Hepatocyte (in vitro differentiated cells): ENCODE measurements around the gene SLC27A3. TPM values are rescaled to one million over a fixed set of nuclear protein-coding genes. Genes with fewer than 3 reads are reported as not detected.

Experiments used
- DNase-seq: peaks from one replicate; pipeline ENCODE4 v3.0.0-alpha.2; 2016; ENCODE audit warnings: low spot score
- H2AFZ ChIP-seq: fragments of 200-600 bp; sonication (generic); 2 replicates; pipeline ENCODE4 v1.6.0; 2016; ENCODE audit warnings: antibody characterized with exemption, mild to moderate bottlenecking
- H3K27ac ChIP-seq: fragments of 200-600 bp; sonication (generic); 2 replicates; pipeline ENCODE4 v1.5.1; 2016; ENCODE audit warnings: mild to moderate bottlenecking
- H3K27me3 ChIP-seq: fragments of 200-600 bp; sonication (generic); 2 replicates; pipeline ENCODE4 v1.6.1; 2016
- H3K36me3 ChIP-seq: fragments of 200-600 bp; sonication (generic); replicated peaks from 2 replicates; pipeline ENCODE4 v1.5.1; 2016; ENCODE audit warnings: low read depth; ENCODE audit not compliant: insufficient read depth
- H3K4me1 ChIP-seq: fragments of 200-600 bp; sonication (generic); 2 replicates; pipeline ENCODE4 v1.5.1; 2016; ENCODE audit warnings: mild to moderate bottlenecking, moderate library complexity; ENCODE audit not compliant: insufficient read depth
- H3K4me2 ChIP-seq: fragments of 200-600 bp; sonication (generic); 2 replicates; pipeline ENCODE4 v1.6.0; 2016
- H3K4me3 ChIP-seq: fragments of 200-600 bp; sonication (generic); 2 replicates; pipeline ENCODE4 v1.5.1; 2016; ENCODE audit warnings: mild to moderate bottlenecking
- H3K79me2 ChIP-seq: fragments of 200-600 bp; sonication (generic); 2 replicates; pipeline ENCODE4 v1.6.0; 2017; ENCODE audit warnings: mild to moderate bottlenecking
- H3K9me2 ChIP-seq: fragments of 200-600 bp; sonication (generic); replicated peaks from 2 replicates; pipeline ENCODE4 v1.6.0; 2017; ENCODE audit warnings: mild to moderate bottlenecking; ENCODE audit not compliant: insufficient read depth
- H3K9me3 ChIP-seq: fragments of 200-600 bp; sonication (generic); 2 replicates; pipeline ENCODE4 v1.5.1; 2016; ENCODE audit warnings: low read depth, mild to moderate bottlenecking
- H4K20me1 ChIP-seq: fragments of 200-600 bp; sonication (generic); 2 replicates; pipeline ENCODE4 v1.6.0; 2016; ENCODE audit warnings: mild to moderate bottlenecking; ENCODE audit not compliant: insufficient read depth, poor library complexity, severe bottlenecking
- EZH2 ChIP-seq: fragments of 200-600 bp; sonication (generic); IDR thresholded peaks from 2 replicates; pipeline ENCODE4 v1.6.1; 2016; ENCODE audit warnings: antibody characterized with exemption, mild to moderate bottlenecking, borderline replicate concordance
- EZH2phosphoT487 ChIP-seq: fragments of 200-600 bp; sonication (generic); IDR thresholded peaks from one replicate; pipeline ENCODE4 v1.6.1; 2018; ENCODE audit warnings: antibody characterized with exemption, mild to moderate bottlenecking, low read depth, moderate library complexity; ENCODE audit not compliant: unreplicated experiment, severe bottlenecking
- WGBS: methylation state at CpG from one replicate; pipeline ENCODE4 v1.1.6; 2016; ENCODE audit warnings: low lambda C conversion rate; ENCODE audit errors: missing lambda C conversion rate; 5-methylcytosine and 5-hydroxymethylcytosine counted together
- polyA plus RNA-seq: library from polyadenylated mRNA; unstranded; fragments of >200 nt; fragmentation: Nextera tagmentation; extraction: Ambion mirVana; gene quantifications from 2 replicates; pipeline ENCODE4 v1.2.1, GENCODE V29; 2016
- total RNA-seq: library from RNA; depleted of rRNA; stranded (reverse); fragments of >200 nt; gene quantifications from 2 replicates; pipeline ENCODE4 v1.2.3, GENCODE V29; 2014
- TF ChIP-seq, protein P1 (sequence below): fragments of 200-600 bp; sonication (generic); IDR thresholded peaks from 2 replicates; pipeline ENCODE4 v1.5.1; 2016; ENCODE audit warnings: antibody characterized with exemption, mild to moderate bottlenecking; ENCODE audit not compliant: poor library complexity

Gene SLC27A3
- total and polyA plus RNA-seq, 2 experiments from 2014 or later: 21.5 to 37.2 TPM

DNA sequence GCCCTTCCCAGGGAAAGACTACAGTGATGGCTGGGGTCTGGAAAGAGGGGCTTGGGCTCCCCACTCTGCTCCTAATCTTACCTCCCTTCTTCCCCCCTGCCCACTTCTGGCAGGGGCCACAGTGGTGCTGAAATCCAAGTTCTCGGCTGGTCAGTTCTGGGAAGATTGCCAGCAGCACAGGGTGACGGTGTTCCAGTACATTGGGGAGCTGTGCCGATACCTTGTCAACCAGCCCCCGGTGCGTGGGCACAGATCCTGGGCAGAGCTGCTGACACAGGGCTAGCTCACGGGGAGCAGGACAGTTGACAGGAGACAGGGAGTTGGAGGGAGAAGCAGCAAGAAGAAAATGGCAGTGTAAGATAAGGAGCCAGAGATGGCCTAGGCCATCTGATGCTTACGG is 2.4 kb downstream of the SLC27A3 start:
- no peak overlapping the region for H3K4me2 ChIP-seq
- no peaks in the 10 kb centered on the region for H3K9me3 ChIP-seq
- H4K20me1 ChIP-seq: no peaks in the 10 kb centered on the region
- DNase-seq: no peak
- H3K4me1 ChIP-seq: peaks cover 20% of the 10 kb centered on the region
- H3K27me3 ChIP-seq: no peaks in the 10 kb centered on the region
- 90% methylated on average over 7 of the region's 7 CpGs for WGBS
- H3K4me3 ChIP-seq: no peak overlapping the region
- no peak overlapping the region for H3K27ac ChIP-seq
- TF ChIP-seq EZH2phosphoT487: no peak
- TF ChIP-seq, protein P1, sequence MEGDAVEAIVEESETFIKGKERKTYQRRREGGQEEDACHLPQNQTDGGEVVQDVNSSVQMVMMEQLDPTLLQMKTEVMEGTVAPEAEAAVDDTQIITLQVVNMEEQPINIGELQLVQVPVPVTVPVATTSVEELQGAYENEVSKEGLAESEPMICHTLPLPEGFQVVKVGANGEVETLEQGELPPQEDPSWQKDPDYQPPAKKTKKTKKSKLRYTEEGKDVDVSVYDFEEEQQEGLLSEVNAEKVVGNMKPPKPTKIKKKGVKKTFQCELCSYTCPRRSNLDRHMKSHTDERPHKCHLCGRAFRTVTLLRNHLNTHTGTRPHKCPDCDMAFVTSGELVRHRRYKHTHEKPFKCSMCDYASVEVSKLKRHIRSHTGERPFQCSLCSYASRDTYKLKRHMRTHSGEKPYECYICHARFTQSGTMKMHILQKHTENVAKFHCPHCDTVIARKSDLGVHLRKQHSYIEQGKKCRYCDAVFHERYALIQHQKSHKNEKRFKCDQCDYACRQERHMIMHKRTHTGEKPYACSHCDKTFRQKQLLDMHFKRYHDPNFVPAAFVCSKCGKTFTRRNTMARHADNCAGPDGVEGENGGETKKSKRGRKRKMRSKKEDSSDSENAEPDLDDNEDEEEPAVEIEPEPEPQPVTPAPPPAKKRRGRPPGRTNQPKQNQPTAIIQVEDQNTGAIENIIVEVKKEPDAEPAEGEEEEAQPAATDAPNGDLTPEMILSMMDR: no peak
- TF ChIP-seq EZH2: no peak
- no peak overlapping the region for H2AFZ ChIP-seq
- H3K36me3 ChIP-seq: no peaks in the 10 kb centered on the region
- H3K9me2 ChIP-seq: no peaks in the 10 kb centered on the region
- peaks cover 12% of the 10 kb centered on the region for H3K79me2 ChIP-seq

DNA sequence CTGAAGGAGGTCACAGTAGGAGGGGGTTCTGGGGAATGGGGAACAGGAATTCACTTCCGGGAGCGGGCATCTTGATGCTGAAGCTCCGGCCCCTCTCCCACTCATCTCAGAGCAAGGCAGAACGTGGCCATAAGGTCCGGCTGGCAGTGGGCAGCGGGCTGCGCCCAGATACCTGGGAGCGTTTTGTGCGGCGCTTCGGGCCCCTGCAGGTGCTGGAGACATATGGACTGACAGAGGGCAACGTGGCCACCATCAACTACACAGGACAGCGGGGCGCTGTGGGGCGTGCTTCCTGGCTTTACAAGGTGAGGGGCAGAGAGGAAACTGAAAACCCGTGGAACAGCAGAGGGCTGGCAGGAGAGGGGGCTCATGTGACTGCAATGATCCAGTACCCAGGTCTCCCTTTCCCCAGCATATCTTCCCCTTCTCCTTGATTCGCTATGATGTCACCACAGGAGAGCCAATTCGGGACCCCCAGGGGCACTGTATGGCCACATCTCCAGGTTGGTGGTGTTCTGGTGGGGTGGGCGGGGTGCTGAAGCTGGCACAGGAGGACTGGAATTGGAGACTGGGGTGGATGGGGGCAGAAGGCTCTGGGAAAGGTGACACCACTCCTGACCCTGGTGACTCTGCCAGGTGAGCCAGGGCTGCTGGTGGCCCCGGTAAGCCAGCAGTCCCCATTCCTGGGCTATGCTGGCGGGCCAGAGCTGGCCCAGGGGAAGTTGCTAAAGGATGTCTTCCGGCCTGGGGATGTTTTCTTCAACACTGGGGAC is 3.0 kb downstream of the SLC27A3 start:
- no peak for DNase-seq
- no peak overlapping the region for H3K4me3 ChIP-seq
- WGBS: 96% methylated on average over 22 of the region's 22 CpGs
- H3K27ac ChIP-seq: no peak overlapping the region
- no peaks in the 10 kb centered on the region for H3K36me3 ChIP-seq
- no peak for TF ChIP-seq EZH2phosphoT487
- TF ChIP-seq, protein P1: no peak
- TF ChIP-seq EZH2: no peak
- peaks cover 20% of the 10 kb centered on the region for H3K4me1 ChIP-seq
- H4K20me1 ChIP-seq: no peaks in the 10 kb centered on the region
- no peaks in the 10 kb centered on the region for H3K9me3 ChIP-seq
- no peak overlapping the region for H2AFZ ChIP-seq
- H3K27me3 ChIP-seq: no peaks in the 10 kb centered on the region
- H3K4me2 ChIP-seq: no peak overlapping the region
- no peaks in the 10 kb centered on the region for H3K9me2 ChIP-seq
- peaks cover 12% of the 10 kb centered on the region for H3K79me2 ChIP-seq

DNA sequence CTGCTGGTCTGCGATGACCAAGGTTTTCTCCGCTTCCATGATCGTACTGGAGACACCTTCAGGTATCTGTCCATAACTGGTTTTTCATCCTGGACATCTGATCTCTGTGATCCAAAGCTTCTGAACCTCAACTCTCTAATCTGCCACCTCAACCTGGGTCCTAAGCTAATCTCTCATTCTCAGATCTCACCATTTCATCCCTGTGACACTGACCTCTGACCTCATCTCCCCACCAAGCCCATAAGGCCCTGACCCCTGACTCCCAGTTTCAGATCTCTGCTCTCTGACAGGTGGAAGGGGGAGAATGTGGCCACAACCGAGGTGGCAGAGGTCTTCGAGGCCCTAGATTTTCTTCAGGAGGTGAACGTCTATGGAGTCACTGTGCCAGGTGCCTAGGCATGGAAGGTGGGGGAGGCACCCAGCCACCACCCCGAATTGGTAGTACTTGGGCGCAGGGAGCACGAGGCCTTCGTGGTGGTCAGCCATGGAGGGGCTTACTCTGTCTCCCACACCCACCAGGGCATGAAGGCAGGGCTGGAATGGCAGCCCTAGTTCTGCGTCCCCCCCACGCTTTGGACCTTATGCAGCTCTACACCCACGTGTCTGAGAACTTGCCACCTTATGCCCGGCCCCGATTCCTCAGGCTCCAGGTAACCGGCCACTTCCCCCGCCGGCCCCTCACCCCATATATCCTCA is 3.8 kb downstream of the SLC27A3 start:
- peaks cover 12% of the 10 kb centered on the region for H3K79me2 ChIP-seq
- TF ChIP-seq, protein P1: no peak
- TF ChIP-seq EZH2: no peak
- TF ChIP-seq EZH2phosphoT487: no peak
- no peak overlapping the region for H3K4me3 ChIP-seq
- H3K27ac ChIP-seq: no peak overlapping the region
- WGBS: 94% methylated on average over 13 of the region's 18 CpGs
- H3K9me2 ChIP-seq: no peaks in the 10 kb centered on the region
- H3K36me3 ChIP-seq: no peaks in the 10 kb centered on the region
- H2AFZ ChIP-seq: no peak overlapping the region
- H3K9me3 ChIP-seq: no peaks in the 10 kb centered on the region
- H4K20me1 ChIP-seq: no peaks in the 10 kb centered on the region
- no peak for DNase-seq
- no peaks in the 10 kb centered on the region for H3K27me3 ChIP-seq
- H3K4me1 ChIP-seq: peaks cover 20% of the 10 kb centered on the region
- H3K4me2 ChIP-seq: no peak overlapping the region
